KMS-11 (cell line): ENCODE data around the gene TUT4.

Experiments used
- H2AFZ ChIP-seq: fragments of 200-600 bp; sonication (generic); 2 replicates; pipeline ENCODE4 v1.6.1; 2016; ENCODE audit warnings: antibody characterized with exemption, mixed run types, low read depth
- H3K27ac ChIP-seq: fragments of 200-600 bp; sonication (generic); 2 replicates; pipeline ENCODE4 v1.6.1; 2016; ENCODE audit warnings: mild to moderate bottlenecking, mixed run types
- H3K27me3 ChIP-seq: fragments of 200-600 bp; sonication (generic); 2 replicates; pipeline ENCODE4 v1.6.1; 2017; ENCODE audit warnings: mild to moderate bottlenecking, low read depth, mixed run types, moderate library complexity; ENCODE audit not compliant: insufficient read depth
- H3K36me3 ChIP-seq: fragments of 200-600 bp; sonication (generic); 2 replicates; pipeline ENCODE4 v1.6.1; 2017; ENCODE audit warnings: mild to moderate bottlenecking, mixed run types; ENCODE audit not compliant: insufficient read depth
- H3K4me1 ChIP-seq: fragments of 200-600 bp; sonication (generic); 2 replicates; pipeline ENCODE4 v1.6.1; 2016; ENCODE audit warnings: mild to moderate bottlenecking, low read depth, mixed run types; ENCODE audit not compliant: poor library complexity, severe bottlenecking
- H3K4me2 ChIP-seq: fragments of 200-600 bp; sonication (generic); 2 replicates; pipeline ENCODE4 v1.7.0; 2016; ENCODE audit warnings: mild to moderate bottlenecking, mixed run types
- H3K4me3 ChIP-seq: fragments of 200-600 bp; sonication (generic); IDR thresholded peaks from 2 replicates; pipeline ENCODE4 v1.6.1; 2017; ENCODE audit warnings: low read depth, low read length, mixed read lengths; ENCODE audit not compliant: insufficient read depth
- H3K79me2 ChIP-seq: fragments of 200-600 bp; sonication (generic); 2 replicates; pipeline ENCODE4 v1.6.1; 2016; ENCODE audit warnings: low read depth, mixed run types; ENCODE audit not compliant: insufficient read depth
- H3K9ac ChIP-seq: fragments of 200-600 bp; sonication (generic); 2 replicates; pipeline ENCODE4 v1.6.1; 2016; ENCODE audit warnings: mild to moderate bottlenecking, mixed run types
- H4K20me1 ChIP-seq: fragments of 200-600 bp; sonication (generic); 2 replicates; pipeline ENCODE4 v1.6.1; 2016; ENCODE audit warnings: mild to moderate bottlenecking, mixed run types; ENCODE audit not compliant: insufficient read depth
- CTCF ChIP-seq: fragments of 200-600 bp; sonication (generic); conservative IDR thresholded peaks from 2 replicates; pipeline ENCODE4 v1.6.1; 2017; ENCODE audit warnings: low read depth, mild to moderate bottlenecking, antibody characterized with exemption, low read length, moderate library complexity, mixed read lengths

The TUT4 gene

GRCh38 chr1:52439976-52440375 lies 112.9 kb downstream of the TUT4 start:
- no peak overlapping the region for H3K27ac ChIP-seq
- no peak for TF ChIP-seq CTCF
- no peaks in the 10 kb centered on the region for H3K27me3 ChIP-seq
- H3K9ac ChIP-seq, result no peak overlapping the region
- no peak overlapping the region for H3K4me3 ChIP-seq
- no peak overlapping the region for H3K4me2 ChIP-seq
- H3K79me2 ChIP-seq, result no peaks in the 10 kb centered on the region
- H2AFZ ChIP-seq, result no peak overlapping the region
- peaks cover 3% of the 10 kb centered on the region; the same call in 1 of the 2 replicates for H3K36me3 ChIP-seq
- H4K20me1 ChIP-seq, result no peaks in the 10 kb centered on the region
- no peaks in the 10 kb centered on the region for H3K4me1 ChIP-seq

GRCh38 chr1:52436817-52437216 lies 116.1 kb downstream of the TUT4 start:
- no peaks in the 10 kb centered on the region; the same call in 1 of the 2 replicates for H3K36me3 ChIP-seq
- TF ChIP-seq CTCF, result no peak

GRCh38 chr1:52435650-52436049 lies 117.2 kb downstream of the TUT4 start:
- no peak overlapping the region for H3K4me3 ChIP-seq
- H3K27ac ChIP-seq, result no peak overlapping the region
- no peak for TF ChIP-seq CTCF
- H2AFZ ChIP-seq, result no peak overlapping the region
- H3K27me3 ChIP-seq, result no peaks in the 10 kb centered on the region
- H3K4me1 ChIP-seq, result no peaks in the 10 kb centered on the region
- no peak overlapping the region for H3K4me2 ChIP-seq
- H3K9ac ChIP-seq, result no peak overlapping the region
- H3K79me2 ChIP-seq, result no peaks in the 10 kb centered on the region
- H4K20me1 ChIP-seq, result no peaks in the 10 kb centered on the region
- no peaks in the 10 kb centered on the region for H3K36me3 ChIP-seq

More at GRCh38 chr1:52436817-52437216, 116.1 kb downstream of the TUT4 start:
- Histone ChIP-seq H3K9ac (no peak overlapping the region), H2AFZ (no peak overlapping the region), H3K4me2 (no peak overlapping the region), H3K79me2 (no peaks in the 10 kb centered on the region), H3K27me3 (no peaks in the 10 kb centered on the region), H4K20me1 (no peaks in the 10 kb centered on the region), H3K27ac (no peak overlapping the region), H3K4me1 (no peaks in the 10 kb centered on the region), H3K4me3 (no peak overlapping the region)

- Histone ChIP-seq H3K4me2 (no peak overlapping the region), H3K9ac (no peak overlapping the region), H3K36me3 (no peaks in the 10 kb centered on the region), H3K4me3 (no peak overlapping the region), H4K20me1 (no peaks in the 10 kb centered on the region), H3K27ac (no peak overlapping the region), H3K4me1 (no peaks in the 10 kb centered on the region), H3K79me2 (no peaks in the 10 kb centered on the region), H2AFZ (no peak overlapping the region), H3K27me3 (no peaks in the 10 kb centered on the region)
- TF ChIP-seq CTCF, result no peak
Observed at GRCh38 chr1:52435211-52435610, 117.7 kb downstream of the TUT4 start.

- Histone ChIP-seq H3K36me3 (no peaks in the 10 kb centered on the region), H3K9ac (no peak overlapping the region), H3K79me2 (no peaks in the 10 kb centered on the region), H3K4me1 (no peaks in the 10 kb centered on the region), H3K27ac (no peak overlapping the region), H3K4me3 (no peak overlapping the region), H4K20me1 (no peaks in the 10 kb centered on the region), H3K4me2 (no peak overlapping the region), H2AFZ (no peak overlapping the region), H3K27me3 (no peaks in the 10 kb centered on the region)
- no peak for TF ChIP-seq CTCF
Observed at GRCh38 chr1:52432807-52433206, 120.1 kb downstream of the TUT4 start.
